Panc1 (cell line): ENCODE results near the gene TOLLIP. TPM values are rescaled to one million over a fixed set of nuclear protein-coding genes. Genes with fewer than 3 reads are reported as not detected.

ENCODE experiments used
- ATAC-seq: fragments of 200-7000 bp; cut with Tn5 transposase; 2 replicates; pipeline ENCODE4 v1.9.1; 2020; ENCODE audit warnings: mild to moderate bottlenecking, moderate library complexity
- BruUV-seq: library from RNA; stranded (reverse); fragments of 400-500 nt; replicated peaks from 2 replicates; lab custom pipeline; 2021; lab: Mats Ljungman, UMichigan
- CTCF ChIA-PET: fragments of 300-600 bp; sonication (Branson Sonifier 250); formaldehyde crosslinking; loops from one replicate; lab custom pipeline; 2022; ENCODE audit warnings: antibody characterized with exemption; lab: Charles Lee
- POLR2A ChIA-PET: fragments of 300-600 bp; sonication (Branson Sonifier 250); formaldehyde crosslinking; loops from one replicate; lab custom pipeline; 2022; ENCODE audit warnings: antibody characterized with exemption; lab: Charles Lee
- DNase-seq: peaks from one replicate; pipeline ENCODE4 v3.0.0-alpha.2; 2010; ENCODE audit warnings: low read depth, low spot score
- H3K27ac ChIP-seq: 2 replicates; pipeline ENCODE4 v1.5.1; 2011; ENCODE audit warnings: mild to moderate bottlenecking, low read length, inconsistent platforms
- H3K27me3 ChIP-seq: fragments of 200-500 bp; sonication (Bioruptor generic); 2 replicates; pipeline ENCODE4 v1.6.0; 2014; ENCODE audit warnings: low read length, inconsistent platforms; ENCODE audit not compliant: control insufficient read depth, insufficient read depth
- H3K36me3 ChIP-seq: fragments of 200-500 bp; sonication (Bioruptor generic); 2 replicates; pipeline ENCODE4 v1.5.1; 2014; ENCODE audit warnings: inconsistent platforms, mild to moderate bottlenecking, low read length, moderate library complexity; ENCODE audit not compliant: control insufficient read depth, insufficient read depth
- H3K4me1 ChIP-seq: 2 replicates; pipeline ENCODE4 v1.5.1; 2011; ENCODE audit warnings: inconsistent platforms, mild to moderate bottlenecking, low read length, moderate library complexity; ENCODE audit not compliant: control insufficient read depth, insufficient read depth
- H3K4me3 ChIP-seq, 2 experiments: 2 replicates each; pipeline ENCODE4 v1.5.1; 2011 to 2012; ENCODE audit warnings: low read depth in 2 of 2, low read length in 2 of 2, mild to moderate bottlenecking in 2 of 2, inconsistent platforms in 1 of 2, moderate library complexity in 1 of 2
- H3K9me3 ChIP-seq: fragments of 200-500 bp; sonication (Bioruptor generic); 2 replicates; pipeline ENCODE4 v1.5.1; 2014; ENCODE audit warnings: low read depth, mild to moderate bottlenecking, inconsistent platforms, low read length, moderate library complexity; ENCODE audit not compliant: control insufficient read depth, insufficient read depth
- CTCF ChIP-seq: fragments of 450-650 bp; IDR thresholded peaks from 2 replicates; pipeline ENCODE4 v1.5.1; 2017; ENCODE audit warnings: mild to moderate bottlenecking
- POLR2AphosphoS5 ChIP-seq: IDR thresholded peaks from 2 replicates; pipeline ENCODE4 v1.6.1; 2012; ENCODE audit warnings: mild to moderate bottlenecking, low read depth, low read length, moderate library complexity
- SIN3A ChIP-seq: IDR thresholded peaks from 2 replicates; pipeline ENCODE4 v1.6.1; 2012; ENCODE audit warnings: low read depth, mild to moderate bottlenecking, low read length, moderate library complexity, borderline replicate concordance; ENCODE audit not compliant: insufficient read depth
- TCF7L2 ChIP-seq: IDR thresholded peaks from 2 replicates; pipeline ENCODE4 v1.6.1; 2011; ENCODE audit warnings: mild to moderate bottlenecking, low read depth, low read length, inconsistent platforms
- in situ Hi-C: cut with HindIII; loops from 2 replicates; pipeline ENCODE4 v1.10.0; 2016; ENCODE audit warnings: low sequenced_read_pairs, low pct_unique_long_range_greater_than_20kb
- intact Hi-C: fragments of 100-400 bp; cut with micrococcal nuclease; formaldehyde crosslinking; loops from one replicate; pipeline ENCODE4 v1.10.0; 2022; ENCODE audit not compliant: unreplicated experiment
- total RNA-seq: library from RNA; stranded (reverse); gene quantifications from one replicate; pipeline ENCODE4 v1.2.1, GENCODE V29; 2021; ENCODE audit not compliant: unreplicated experiment
- TF ChIP-seq, protein P1 (sequence below), 2 experiments: IDR thresholded peaks; 2 replicates each; pipeline ENCODE4 v1.6.1; 2011 to 2012; ENCODE audit warnings: low read depth in 2 of 2, control low read depth in 1 of 2, low read length in 1 of 2, mild to moderate bottlenecking in 1 of 2, moderate library complexity in 1 of 2; ENCODE audit not compliant: insufficient read depth in 1 of 2

TOLLIP gene
- total RNA-seq, 1 experiment from 2014 or later = 141 TPM

- no TSS peak for BruUV-seq
- intact Hi-C loops = no loop called here
Measured at GRCh38 chr11:1235306-1235900, 74.0 kb downstream of the TOLLIP start.

GRCh38 chr11:1234771-1235305 lies 74.6 kb downstream of the TOLLIP start:
- intact Hi-C loops = no loop called here
- no peak for ATAC-seq
- DNase-seq = no peak

More at GRCh38 chr11:1235306-1235900, 74.0 kb downstream of the TOLLIP start:
- no peaks in the 10 kb centered on the region for H3K36me3 ChIP-seq
- DNase-seq = no peak
- in situ Hi-C loops = no loop called here
- no peaks in the 10 kb centered on the region; the same call in 1 of the 2 replicates for H3K27me3 ChIP-seq
- no peaks in the 10 kb centered on the region for H3K9me3 ChIP-seq
- no peak for ATAC-seq
- POLR2A ChIA-PET = interaction anchor here (0.6 kb wide), 1 partner anchor 960 kb away, joined by 3 read pairs; no protein-coding TSS in a partner anchor
- no peak overlapping the region for H3K27ac ChIP-seq
- H3K4me1 ChIP-seq = peaks cover 6% of the 10 kb centered on the region; the same call in 1 of the 2 replicates
- no peak for TF ChIP-seq TCF7L2
- TF ChIP-seq SIN3A = no peak
- CTCF ChIA-PET = no interaction called here
- no peak overlapping the region for H3K4me3 ChIP-seq

More at GRCh38 chr11:1234771-1235305, 74.6 kb downstream of the TOLLIP start:
- in situ Hi-C loops = no loop called here
- no peaks in the 10 kb centered on the region for H3K9me3 ChIP-seq
- no peak overlapping the region for H3K4me3 ChIP-seq
- H3K4me1 ChIP-seq = peaks cover 6% of the 10 kb centered on the region; the same call in 1 of the 2 replicates
- CTCF ChIA-PET = no interaction called here
- BruUV-seq = no TSS peak
- no peak overlapping the region for H3K27ac ChIP-seq
- POLR2A ChIA-PET = no interaction called here
- no peaks in the 10 kb centered on the region; the same call in 1 of the 2 replicates for H3K27me3 ChIP-seq
- TF ChIP-seq CTCF (no peak), TCF7L2 (no peak), POLR2AphosphoS5 (no peak), SIN3A (no peak)
- TF ChIP-seq, protein P1, sequence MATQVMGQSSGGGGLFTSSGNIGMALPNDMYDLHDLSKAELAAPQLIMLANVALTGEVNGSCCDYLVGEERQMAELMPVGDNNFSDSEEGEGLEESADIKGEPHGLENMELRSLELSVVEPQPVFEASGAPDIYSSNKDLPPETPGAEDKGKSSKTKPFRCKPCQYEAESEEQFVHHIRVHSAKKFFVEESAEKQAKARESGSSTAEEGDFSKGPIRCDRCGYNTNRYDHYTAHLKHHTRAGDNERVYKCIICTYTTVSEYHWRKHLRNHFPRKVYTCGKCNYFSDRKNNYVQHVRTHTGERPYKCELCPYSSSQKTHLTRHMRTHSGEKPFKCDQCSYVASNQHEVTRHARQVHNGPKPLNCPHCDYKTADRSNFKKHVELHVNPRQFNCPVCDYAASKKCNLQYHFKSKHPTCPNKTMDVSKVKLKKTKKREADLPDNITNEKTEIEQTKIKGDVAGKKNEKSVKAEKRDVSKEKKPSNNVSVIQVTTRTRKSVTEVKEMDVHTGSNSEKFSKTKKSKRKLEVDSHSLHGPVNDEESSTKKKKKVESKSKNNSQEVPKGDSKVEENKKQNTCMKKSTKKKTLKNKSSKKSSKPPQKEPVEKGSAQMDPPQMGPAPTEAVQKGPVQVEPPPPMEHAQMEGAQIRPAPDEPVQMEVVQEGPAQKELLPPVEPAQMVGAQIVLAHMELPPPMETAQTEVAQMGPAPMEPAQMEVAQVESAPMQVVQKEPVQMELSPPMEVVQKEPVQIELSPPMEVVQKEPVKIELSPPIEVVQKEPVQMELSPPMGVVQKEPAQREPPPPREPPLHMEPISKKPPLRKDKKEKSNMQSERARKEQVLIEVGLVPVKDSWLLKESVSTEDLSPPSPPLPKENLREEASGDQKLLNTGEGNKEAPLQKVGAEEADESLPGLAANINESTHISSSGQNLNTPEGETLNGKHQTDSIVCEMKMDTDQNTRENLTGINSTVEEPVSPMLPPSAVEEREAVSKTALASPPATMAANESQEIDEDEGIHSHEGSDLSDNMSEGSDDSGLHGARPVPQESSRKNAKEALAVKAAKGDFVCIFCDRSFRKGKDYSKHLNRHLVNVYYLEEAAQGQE (IDR thresholded peaks at IDR 0.05; ENCODE audit: insufficient read depth in 1 of 2, low read depth in 2 of 2, low read length in 1 of 2) = no peak
- H3K36me3 ChIP-seq = no peaks in the 10 kb centered on the region
